Lower leg skin (tissue), 3 donors: ENCODE data around the gene TPM2.

Experiments used
- POLR2A ChIP-seq, 2 donors: fragments of 450-650 bp; IDR thresholded peaks; one replicate each; pipeline ENCODE4 v1.6.1; 2016 to 2017; ENCODE audit warnings: antibody characterized with exemption in 2 of 2, mild to moderate bottlenecking in 1 of 2, moderate library complexity in 1 of 2
- TF ChIP-seq, protein P1 (sequence below), 3 donors: fragments of 450-650 bp; IDR thresholded peaks; one replicate each; pipeline ENCODE4 v1.5.1; 2016; ENCODE audit warnings: antibody characterized with exemption in 3 of 3, mild to moderate bottlenecking in 3 of 3, moderate library complexity in 2 of 3

DNA sequence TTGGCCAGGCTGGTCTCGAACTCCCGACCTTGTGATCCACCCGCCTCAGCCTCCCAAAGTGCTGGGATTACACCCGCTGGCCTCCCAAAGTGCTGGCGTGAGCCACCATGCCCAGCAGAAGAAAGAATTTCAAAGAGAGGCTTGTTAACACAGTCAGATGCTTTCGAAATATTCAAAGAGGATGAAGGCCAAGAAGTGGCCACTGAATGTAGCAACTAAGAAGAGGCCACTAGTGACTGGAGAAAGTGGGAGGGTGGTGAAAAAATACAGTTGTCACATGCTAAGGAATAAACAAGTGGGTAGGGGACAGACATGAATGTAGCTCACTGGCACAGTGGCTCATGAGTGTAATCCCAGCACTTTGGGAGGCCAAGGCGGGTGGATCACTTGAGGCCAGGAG, 13.0 kb upstream of the TPM2 start:
- TF ChIP-seq, protein P1, sequence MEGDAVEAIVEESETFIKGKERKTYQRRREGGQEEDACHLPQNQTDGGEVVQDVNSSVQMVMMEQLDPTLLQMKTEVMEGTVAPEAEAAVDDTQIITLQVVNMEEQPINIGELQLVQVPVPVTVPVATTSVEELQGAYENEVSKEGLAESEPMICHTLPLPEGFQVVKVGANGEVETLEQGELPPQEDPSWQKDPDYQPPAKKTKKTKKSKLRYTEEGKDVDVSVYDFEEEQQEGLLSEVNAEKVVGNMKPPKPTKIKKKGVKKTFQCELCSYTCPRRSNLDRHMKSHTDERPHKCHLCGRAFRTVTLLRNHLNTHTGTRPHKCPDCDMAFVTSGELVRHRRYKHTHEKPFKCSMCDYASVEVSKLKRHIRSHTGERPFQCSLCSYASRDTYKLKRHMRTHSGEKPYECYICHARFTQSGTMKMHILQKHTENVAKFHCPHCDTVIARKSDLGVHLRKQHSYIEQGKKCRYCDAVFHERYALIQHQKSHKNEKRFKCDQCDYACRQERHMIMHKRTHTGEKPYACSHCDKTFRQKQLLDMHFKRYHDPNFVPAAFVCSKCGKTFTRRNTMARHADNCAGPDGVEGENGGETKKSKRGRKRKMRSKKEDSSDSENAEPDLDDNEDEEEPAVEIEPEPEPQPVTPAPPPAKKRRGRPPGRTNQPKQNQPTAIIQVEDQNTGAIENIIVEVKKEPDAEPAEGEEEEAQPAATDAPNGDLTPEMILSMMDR (IDR thresholded peaks at IDR 0.05), result no peak
- no peak for TF ChIP-seq POLR2A (IDR thresholded peaks at IDR 0.05)
